Measurements from ENCODE around the gene SHROOM1. TPM values are rescaled to one million over a fixed set of nuclear protein-coding genes. Genes with fewer than 3 reads are reported as not detected.
A peak's percentile ranks its signal among the peaks of the same experiment; 100 is the strongest.

SHROOM1 gene
- total and polyA plus RNA-seq, 2 experiments from 2014 or later: 2.5 to 5.4 TPM

- peaks cover 58% of the 10 kb centered on the region for H3K27me3 ChIP-seq (ENCODE audit: insufficient read depth)
- no peaks in the 10 kb centered on the region; the same call in 1 of the 2 replicates for H3K79me2 ChIP-seq (replicated peaks; ENCODE audit: insufficient read depth)
- H3K27ac Mint-ChIP-seq: no peak overlapping the region
These were observed 54.1 kb downstream of the SHROOM1 start for GRCh38 chr5:132776131-132776937.

DNA sequence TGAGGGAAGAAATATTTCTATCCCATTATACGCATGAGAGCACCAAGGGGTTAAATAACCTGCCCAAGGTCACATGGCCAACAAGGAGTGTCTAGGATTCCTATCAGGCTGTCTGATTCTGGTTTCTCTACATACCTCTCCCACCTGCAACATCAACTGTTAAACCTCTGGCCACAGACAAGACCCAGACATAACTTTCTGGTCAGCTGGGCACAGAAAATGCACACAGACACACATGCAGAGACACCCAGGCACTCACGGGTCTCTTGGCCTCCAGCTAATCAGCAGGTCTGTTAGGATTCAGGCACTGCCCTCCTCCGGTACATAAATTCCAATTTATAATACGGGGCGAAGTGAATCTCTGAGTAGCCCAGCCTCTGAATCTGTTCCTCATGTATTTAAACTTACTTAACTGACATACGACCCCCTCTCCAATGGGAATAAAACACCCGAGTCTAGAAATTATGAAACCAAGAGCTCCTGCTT, 54.9 kb downstream of the SHROOM1 start:
- H3K27ac Mint-ChIP-seq: no peak overlapping the region
- no peaks in the 10 kb centered on the region for H3K9me3 Mint-ChIP-seq
- peaks cover 40% of the 10 kb centered on the region for H3K4me1 Mint-ChIP-seq
- ATAC-seq (no peak), DNase-seq (ENCODE audit: low spot score) (no peak)
- peak overlapping the region; percentile 89 for H3K4me3 ChIP-seq
- H3K27me3 Mint-ChIP-seq (ENCODE audit: insufficient read depth, low read depth, poor library complexity): peaks cover 32% of the 10 kb centered on the region
- no peaks in the 10 kb centered on the region for H3F3A ChIP-seq (replicated peaks; ENCODE audit: low read depth)
- H3K36me3 Mint-ChIP-seq (ENCODE audit: low read depth): no peaks in the 10 kb centered on the region; the same call in 2 of the 3 replicates
- H4K20me1 ChIP-seq (replicated peaks; ENCODE audit: insufficient read depth): 0 out of 2 replicates have a peak, but pooled peaks cover 4% of the 10 kb centered on the region
- no peaks in the 10 kb centered on the region; the same call in 1 of the 2 replicates for H3K79me2 ChIP-seq (replicated peaks; ENCODE audit: insufficient read depth)
- H3K4me3 Mint-ChIP-seq: peak overlapping the region; percentile 76; the same call in 2 of the 3 replicates
- H2AFZ ChIP-seq: no peak overlapping the region
- no peaks in the 10 kb centered on the region for H3K36me3 ChIP-seq (ENCODE audit: insufficient read depth)
- peaks cover 50% of the 10 kb centered on the region for H3K27me3 ChIP-seq (ENCODE audit: insufficient read depth)
- H3K4me2 ChIP-seq: peak overlapping the region; percentile 89
- H3K27ac ChIP-seq (ENCODE audit: low read depth): no peak overlapping the region
- H3K4me1 ChIP-seq (ENCODE audit: insufficient read depth): peaks cover 25% of the 10 kb centered on the region
- H3K9me2 ChIP-seq (ENCODE audit: insufficient read depth): peaks cover 2% of the 10 kb centered on the region; the same call in 1 of the 2 replicates
- TF ChIP-seq REST (IDR thresholded peaks at IDR 0.05; ENCODE audit: unreplicated experiment): no peak
- no peak for TF ChIP-seq JUNB (IDR thresholded peaks at IDR 0.05; ENCODE audit: unreplicated experiment)
- TF ChIP-seq STAT1 (IDR thresholded peaks at IDR 0.05; ENCODE audit: unreplicated experiment): no peak

More at GRCh38 chr5:132776131-132776937, 54.1 kb downstream of the SHROOM1 start:
- H3K4me3 ChIP-seq: peak overlapping the region; percentile 89
- no peaks in the 10 kb centered on the region for H3K36me3 ChIP-seq (ENCODE audit: insufficient read depth)
- H3K27ac ChIP-seq (ENCODE audit: low read depth): no peak overlapping the region
- ATAC-seq (peak; percentile 23), DNase-seq (ENCODE audit: low spot score) (peak; percentile 54)
- H3K4me1 ChIP-seq (ENCODE audit: insufficient read depth): peaks cover 20% of the 10 kb centered on the region
- Mint-ChIP-seq H3K9me3 (no peaks in the 10 kb centered on the region), H3K4me1 (peaks cover 34% of the 10 kb centered on the region), H3K36me3 (ENCODE audit: low read depth) (no peaks in the 10 kb centered on the region), H3K27me3 (ENCODE audit: insufficient read depth, low read depth, poor library complexity) (peaks cover 32% of the 10 kb centered on the region), H3K4me3 (peak overlapping the region; percentile 76)
- 0 out of 2 replicates have a peak overlapping the region, but pooled peaks have one; percentile 47 for H2AFZ ChIP-seq
- H3F3A ChIP-seq (replicated peaks; ENCODE audit: low read depth): no peaks in the 10 kb centered on the region
- 0 out of 2 replicates have a peak, but pooled peaks cover 4% of the 10 kb centered on the region for H4K20me1 ChIP-seq (replicated peaks; ENCODE audit: insufficient read depth)
- H3K9me2 ChIP-seq (ENCODE audit: insufficient read depth): peaks cover 2% of the 10 kb centered on the region; the same call in 1 of the 2 replicates
- TF ChIP-seq CTCF (conservative IDR thresholded peaks at IDR 0.05; ENCODE audit: low read depth in 2 of 2) (no peak; a peak in 1 of 4 replicates), EZH2 (IDR thresholded peaks at IDR 0.05; ENCODE audit: low read depth, unreplicated experiment) (peak; percentile 29)
- peak overlapping the region; percentile 89 for H3K4me2 ChIP-seq
